Limb (tissue), 2 donors: ENCODE data around the gene C9orf152.
"Not testable (repeated sequence)": the region's sequence is repeated elsewhere in the genome, so short reads cannot be mapped to it uniquely, and the experiment has no call there.

ENCODE experiments used
- DNase-seq, 2 donors: peaks; one replicate each; pipeline ENCODE4 v3.0.0-alpha.2; 2016; ENCODE audit errors: extremely low spot score in 2 of 2

The C9orf152 gene

GRCh38 chr9:110208031-110208430 is at the start of gene C9orf152:
Gene C9orf152 (minus strand): TSS chr9:110208159. CDS start chr9:110207579, 580 bp downstream.
- no peak for DNase-seq

- peak in 1 of 2 donors; percentile 36 for DNase-seq
These were observed 49.3 kb upstream of the C9orf152 start for GRCh38 chr9:110257097-110257841.

- DNase-seq: peak; percentile 89 to 93
These were observed 48.6 kb upstream of the C9orf152 start, which contains the start of gene TXN for GRCh38 chr9:110256380-110257096. Gene TXN (minus strand): TSS chr9:110256507. CDS start chr9:110256435, 72 bp downstream.

- DNase-seq: peak in 1 of 2 donors; percentile 68
These were observed 47.8 kb upstream of the C9orf152 start for GRCh38 chr9:110255463-110256379.

GRCh38 chr9:110255034-110255462 is 47.1 kb upstream of the C9orf152 start:
- no peak for DNase-seq

GRCh38 chr9:110254500-110254899 is 46.5 kb upstream of the C9orf152 start:
- no peak for DNase-seq

GRCh38 chr9:110252509-110253139 is 44.7 kb upstream of the C9orf152 start:
- no peak for DNase-seq

- DNase-seq: not testable (repeated sequence)
These were observed 43.8 kb upstream of the C9orf152 start for GRCh38 chr9:110251770-110252169.

- no peak for DNase-seq
These were observed 43.3 kb upstream of the C9orf152 start for GRCh38 chr9:110251212-110251611.

- no peak for DNase-seq
These were observed 41.6 kb upstream of the C9orf152 start for GRCh38 chr9:110249603-110250002.

GRCh38 chr9:110248361-110248760 is 40.4 kb upstream of the C9orf152 start:
- DNase-seq: no peak

- no peak for DNase-seq
These were observed 38.3 kb upstream of the C9orf152 start for GRCh38 chr9:110246214-110246613.

GRCh38 chr9:110244616-110245015 is 36.7 kb upstream of the C9orf152 start:
- DNase-seq: no peak

GRCh38 chr9:110241858-110242321 is 33.9 kb upstream of the C9orf152 start:
- no peak for DNase-seq

- DNase-seq: no peak
These were observed 33.4 kb upstream of the C9orf152 start for GRCh38 chr9:110241260-110241857.

GRCh38 chr9:110240198-110240597 is 32.2 kb upstream of the C9orf152 start:
- DNase-seq: no peak

GRCh38 chr9:110228321-110228720 is 20.4 kb upstream of the C9orf152 start:
- peak in 1 of 2 donors; percentile 7 for DNase-seq

GRCh38 chr9:110224583-110224982 is 16.6 kb upstream of the C9orf152 start:
- no peak for DNase-seq

- DNase-seq: no peak
These were observed 12.8 kb upstream of the C9orf152 start for GRCh38 chr9:110220809-110221208.

GRCh38 chr9:110217656-110218099 is 9.7 kb upstream of the C9orf152 start:
- DNase-seq: peak in 1 of 2 donors; percentile 60
